ENCODE data around the gene CHP2. TPM values are rescaled to one million over a fixed set of nuclear protein-coding genes. Genes with fewer than 3 reads are reported as not detected.

The CHP2 gene
- total RNA-seq = not detected in 2 replicates

GRCh38 chr16:23754594-23755483 is at the start of gene CHP2:
CHP2 (plus strand) TSS chr16:23755026; CDS start chr16:23755050, 24 bp downstream.

GRCh38 chr16:23712976-23713375 is 41.9 kb upstream of the CHP2 start, which contains the start of gene ERN2:
ERN2 (minus strand) TSS chr16:23713222; CDS start chr16:23713187, 35 bp downstream.

Other genes starting within 250 kb of the CHP2 start
- gene GGA2, start 244.5 kb upstream of the CHP2 start, total RNA-seq = 11.8 and 12.9 TPM in 2 replicates
- 23.6 and 24.3 TPM in 2 replicates for gene EARS2, start 197.7 kb upstream of the CHP2 start, total RNA-seq
- gene UBFD1, start 197.3 kb upstream of the CHP2 start, total RNA-seq = 80.7 and 102 TPM in 2 replicates
- 180 and 199 TPM in 2 replicates for gene NDUFAB1, start 158.7 kb upstream of the CHP2 start, total RNA-seq
- gene PALB2, start 113.7 kb upstream of the CHP2 start, total RNA-seq = 4.8 and 4.9 TPM in 2 replicates
- gene DCTN5, start 113.6 kb upstream of the CHP2 start, total RNA-seq = 29.7 and 47.1 TPM in 2 replicates
- 79.8 and 89.4 TPM in 2 replicates for gene PLK1, start 76.1 kb upstream of the CHP2 start, total RNA-seq
- gene ERN2, start 41.8 kb upstream of the CHP2 start, total RNA-seq = 0.35 and 1.7 TPM in 2 replicates
- gene PRKCB, start 81.0 kb downstream of the CHP2 start, total RNA-seq = not detected in 2 replicates